Omental fat pad (tissue), 4 donors: ENCODE measurements around the gene TMEM25. TPM values are rescaled to one million over a fixed set of nuclear protein-coding genes. Genes with fewer than 3 reads are reported as not detected.

Experiments
- ATAC-seq: fragments of 150-250 bp; one replicate; pipeline ENCODE4 v1.9.1; 2016; ENCODE audit warnings: mild to moderate bottlenecking, moderate library complexity; ENCODE audit not compliant: low FRiP score
- DNase-seq: peaks from one replicate; pipeline ENCODE4 v3.0.0-alpha.2; 2019; ENCODE audit warnings: low spot score
- total RNA-seq, 4 donors: library from RNA; depleted of rRNA; stranded (reverse); fragments of >200 nt; gene quantifications; one replicate each; pipeline ENCODE4 v1.1.0, GENCODE V29; 2016
- TF ChIP-seq, protein P1 (sequence below), 3 donors: fragments of 450-650 bp; IDR thresholded peaks; one replicate each; pipeline ENCODE4 v1.5.1; 2016 to 2017; ENCODE audit warnings: antibody characterized with exemption in 3 of 3, mild to moderate bottlenecking in 3 of 3, moderate library complexity in 2 of 3

The TMEM25 gene
- total RNA-seq, 4 donors from 2014 or later = 9.1 to 19.9 (median 11.8) TPM

DNA sequence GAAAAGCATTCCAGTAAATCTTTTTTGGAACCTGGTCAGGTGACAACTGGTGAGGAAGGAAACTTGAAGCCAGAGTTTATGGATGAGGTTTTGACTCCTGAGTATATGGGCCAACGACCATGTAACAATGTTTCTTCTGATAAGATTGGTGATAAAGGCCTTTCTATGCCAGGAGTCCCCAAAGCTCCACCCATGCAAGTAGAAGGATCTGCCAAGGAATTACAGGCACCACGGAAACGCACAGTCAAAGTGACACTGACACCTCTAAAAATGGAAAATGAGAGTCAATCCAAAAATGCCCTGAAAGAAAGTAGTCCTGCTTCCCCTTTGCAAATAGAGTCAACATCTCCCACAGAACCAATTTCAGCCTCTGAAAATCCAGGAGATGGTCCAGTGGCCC is 27.8 kb upstream of the TMEM25 start:
- DNase-seq (no peak), ATAC-seq (no peak)
- TF ChIP-seq, protein P1, sequence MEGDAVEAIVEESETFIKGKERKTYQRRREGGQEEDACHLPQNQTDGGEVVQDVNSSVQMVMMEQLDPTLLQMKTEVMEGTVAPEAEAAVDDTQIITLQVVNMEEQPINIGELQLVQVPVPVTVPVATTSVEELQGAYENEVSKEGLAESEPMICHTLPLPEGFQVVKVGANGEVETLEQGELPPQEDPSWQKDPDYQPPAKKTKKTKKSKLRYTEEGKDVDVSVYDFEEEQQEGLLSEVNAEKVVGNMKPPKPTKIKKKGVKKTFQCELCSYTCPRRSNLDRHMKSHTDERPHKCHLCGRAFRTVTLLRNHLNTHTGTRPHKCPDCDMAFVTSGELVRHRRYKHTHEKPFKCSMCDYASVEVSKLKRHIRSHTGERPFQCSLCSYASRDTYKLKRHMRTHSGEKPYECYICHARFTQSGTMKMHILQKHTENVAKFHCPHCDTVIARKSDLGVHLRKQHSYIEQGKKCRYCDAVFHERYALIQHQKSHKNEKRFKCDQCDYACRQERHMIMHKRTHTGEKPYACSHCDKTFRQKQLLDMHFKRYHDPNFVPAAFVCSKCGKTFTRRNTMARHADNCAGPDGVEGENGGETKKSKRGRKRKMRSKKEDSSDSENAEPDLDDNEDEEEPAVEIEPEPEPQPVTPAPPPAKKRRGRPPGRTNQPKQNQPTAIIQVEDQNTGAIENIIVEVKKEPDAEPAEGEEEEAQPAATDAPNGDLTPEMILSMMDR (IDR thresholded peaks at IDR 0.05) = no peak

DNA sequence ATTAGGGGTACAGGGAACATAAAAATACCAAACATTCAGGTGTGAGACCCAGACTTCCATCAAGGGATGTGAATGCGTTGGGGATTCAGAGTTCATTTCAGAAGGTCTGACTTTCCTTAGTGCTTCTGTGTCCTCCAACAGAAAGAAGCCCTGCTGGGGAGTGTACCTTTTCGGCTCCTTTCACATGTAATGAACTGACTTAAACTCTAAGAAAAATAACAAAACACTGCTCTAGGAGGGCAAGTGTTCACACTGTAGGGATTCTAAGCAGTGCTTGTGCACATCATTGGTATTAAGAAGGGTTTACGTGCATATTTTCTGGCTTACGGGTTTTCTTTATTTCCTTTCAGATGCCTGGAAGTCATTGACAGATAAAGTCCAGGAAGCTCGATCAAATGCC is 19.4 kb upstream of the TMEM25 start:
- TF ChIP-seq, protein P1 (IDR thresholded peaks at IDR 0.05) = no peak
- no peak for DNase-seq
- no peak for ATAC-seq

DNA sequence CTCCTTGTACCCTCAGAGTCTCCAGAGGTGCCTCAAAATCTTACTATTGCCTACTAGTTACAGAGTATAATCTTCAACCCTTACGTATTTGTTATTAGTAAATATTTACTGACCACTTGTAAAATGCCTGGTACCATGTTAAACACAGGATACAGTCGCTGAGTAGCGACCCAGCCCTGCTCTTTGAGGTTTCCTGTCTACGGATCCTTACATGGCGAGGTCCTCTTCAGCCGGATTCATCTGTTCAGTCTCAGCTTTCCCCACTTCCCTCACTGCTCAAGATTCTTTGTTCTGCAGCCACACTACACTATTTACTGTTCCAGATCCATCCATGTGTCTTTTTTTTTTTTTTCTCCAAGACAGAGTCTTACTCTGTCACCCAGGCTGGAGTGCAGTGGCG is 16.9 kb upstream of the TMEM25 start:
- no peak for ATAC-seq
- TF ChIP-seq, protein P1 (IDR thresholded peaks at IDR 0.05) = no peak
- no peak for DNase-seq

DNA sequence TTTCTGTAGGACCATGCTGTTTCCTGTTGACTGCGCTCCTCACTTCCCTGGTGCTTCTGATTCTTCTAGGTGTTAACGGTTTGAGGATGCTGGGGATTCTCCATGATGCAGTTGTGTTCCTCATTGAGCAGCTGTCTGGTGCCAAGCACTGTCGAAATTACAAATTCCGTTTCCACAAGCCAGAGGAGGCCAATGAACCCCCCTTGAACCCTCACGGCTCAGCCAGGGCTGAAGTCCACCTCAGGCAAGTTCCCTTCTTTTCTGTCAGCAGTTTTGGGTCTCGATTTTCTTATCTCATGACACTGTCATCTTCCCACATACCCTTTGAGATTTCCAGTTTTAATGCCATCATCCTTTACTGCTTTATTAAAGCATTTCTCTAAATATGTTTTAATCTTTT is 11.4 kb upstream of the TMEM25 start:
- TF ChIP-seq, protein P1 (IDR thresholded peaks at IDR 0.05) = no peak

DNA sequence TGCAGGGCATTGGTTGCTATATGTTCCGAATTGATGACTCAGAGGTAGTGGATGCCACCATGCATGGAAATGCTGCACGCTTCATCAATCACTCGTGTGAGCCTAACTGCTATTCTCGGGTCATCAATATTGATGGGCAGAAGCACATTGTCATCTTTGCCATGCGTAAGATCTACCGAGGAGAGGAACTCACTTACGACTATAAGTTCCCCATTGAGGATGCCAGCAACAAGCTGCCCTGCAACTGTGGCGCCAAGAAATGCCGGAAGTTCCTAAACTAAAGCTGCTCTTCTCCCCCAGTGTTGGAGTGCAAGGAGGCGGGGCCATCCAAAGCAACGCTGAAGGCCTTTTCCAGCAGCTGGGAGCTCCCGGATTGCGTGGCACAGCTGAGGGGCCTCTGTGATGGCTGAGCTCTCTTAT is 9.1 kb upstream of the TMEM25 start:
- peak; percentile 48 for ATAC-seq
- no peak for DNase-seq
- TF ChIP-seq, protein P1 (IDR thresholded peaks at IDR 0.05) = no peak

More for the DNA sequence above, 11.4 kb upstream of the TMEM25 start:
- ATAC-seq = no peak
- DNase-seq = no peak

DNA sequence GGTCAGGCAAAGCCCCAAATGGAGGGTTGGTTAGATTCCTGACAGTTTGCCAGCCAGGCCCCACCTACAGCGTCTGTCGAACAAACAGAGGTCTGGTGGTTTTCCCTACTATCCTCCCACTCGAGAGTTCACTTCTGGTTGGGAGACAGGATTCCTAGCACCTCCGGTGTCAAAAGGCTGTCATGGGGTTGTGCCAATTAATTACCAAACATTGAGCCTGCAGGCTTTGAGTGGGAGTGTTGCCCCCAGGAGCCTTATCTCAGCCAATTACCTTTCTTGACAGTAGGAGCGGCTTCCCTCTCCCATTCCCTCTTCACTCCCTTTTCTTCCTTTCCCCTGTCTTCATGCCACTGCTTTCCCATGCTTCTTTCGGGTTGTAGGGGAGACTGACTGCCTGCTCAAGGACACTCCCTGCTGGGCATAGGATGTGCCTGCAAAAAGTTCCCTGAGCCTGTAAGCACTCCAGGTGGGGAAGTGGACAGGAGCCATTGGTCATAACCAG is 8.4 kb upstream of the TMEM25 start:
- peak; percentile 77 for ATAC-seq
- no peak for DNase-seq
- TF ChIP-seq, protein P1 (IDR thresholded peaks at IDR 0.05) = no peak

DNA sequence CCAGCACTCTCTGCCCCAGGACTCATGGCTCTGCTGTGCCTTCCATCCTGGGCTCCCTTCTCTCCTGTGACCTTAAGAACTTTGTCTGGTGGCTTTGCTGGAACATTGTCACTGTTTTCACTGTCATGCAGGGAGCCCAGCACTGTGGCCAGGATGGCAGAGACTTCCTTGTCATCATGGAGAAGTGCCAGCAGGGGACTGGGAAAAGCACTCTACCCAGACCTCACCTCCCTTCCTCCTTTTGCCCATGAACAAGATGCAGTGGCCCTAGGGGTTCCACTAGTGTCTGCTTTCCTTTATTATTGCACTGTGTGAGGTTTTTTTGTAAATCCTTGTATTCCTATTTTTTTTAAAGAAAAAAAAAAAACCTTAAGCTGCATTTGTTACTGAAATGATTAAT is 6.6 kb upstream of the TMEM25 start:
- no peak for ATAC-seq
- TF ChIP-seq, protein P1 (IDR thresholded peaks at IDR 0.05) = no peak
- DNase-seq = no peak
